HG03039 (cell line): ENCODE data around the gene UBR7.

Experiments used
- ATAC-seq: cut with Tn5 transposase; IDR thresholded peaks from one replicate; pipeline ENCODE4 v1.9.1; 2021; ENCODE audit warnings: mild to moderate bottlenecking, moderate library complexity; ENCODE audit not compliant: unreplicated experiment

Gene UBR7

GRCh38 chr14:93245764-93246420 is 38.8 kb downstream of the UBR7 start:
- ATAC-seq, result no peak

GRCh38 chr14:93246534-93246933 is 39.5 kb downstream of the UBR7 start:
- no peak for ATAC-seq

GRCh38 chr14:93249128-93249831 is 42.2 kb downstream of the UBR7 start:
- ATAC-seq, result no peak

- no peak for ATAC-seq
Observed at GRCh38 chr14:93262446-93262845, 55.4 kb downstream of the UBR7 start.

- ATAC-seq, result no peak
Observed at GRCh38 chr14:93263416-93263815, 56.4 kb downstream of the UBR7 start.

GRCh38 chr14:93266127-93266526 is 59.1 kb downstream of the UBR7 start:
- no peak for ATAC-seq

- ATAC-seq, result no peak
Observed at GRCh38 chr14:93267149-93267711, 60.2 kb downstream of the UBR7 start.

- ATAC-seq, result no peak
Observed at GRCh38 chr14:93268406-93268805, 61.4 kb downstream of the UBR7 start.

- no peak for ATAC-seq
Observed at GRCh38 chr14:93269341-93270068, 62.4 kb downstream of the UBR7 start.

GRCh38 chr14:93271111-93271510 is 64.1 kb downstream of the UBR7 start:
- no peak for ATAC-seq

GRCh38 chr14:93274055-93274806 is 67.2 kb downstream of the UBR7 start:
- no peak for ATAC-seq

GRCh38 chr14:93276031-93276716 is 69.1 kb downstream of the UBR7 start:
- no peak for ATAC-seq
